ENCODE data around the gene COQ10A. TPM values are rescaled to one million over a fixed set of nuclear protein-coding genes. Genes with fewer than 3 reads are reported as not detected.

The COQ10A gene
- total and polyA plus RNA-seq, 9 of the 15 experiments (the other 6 are each of a cell fraction or from before 2014, with no cell fraction given) = 3.1 to 26.4 (median 12.7) TPM

GRCh38 chr12:56298828-56299227 is 32.1 kb downstream of the COQ10A start:
- no TSS peak for BruUV-seq (replicated peaks)
- WGBS (ENCODE audit: insufficient coverage, low coverage, missing lambda C conversion rate) = 39% methylated on average over 5 of the region's 5 CpGs
- Histone ChIP-seq H3K4me3 (peak overlapping the region; percentile 64), H4K20me1 (replicated peaks; ENCODE audit: control insufficient read depth, insufficient read depth, low read length) (peaks cover 3% of the 10 kb centered on the region; the same call in 1 of the 2 replicates), H2AFZ (ENCODE audit: low read depth, low read length) (no peak overlapping the region; the same call in 1 of the 2 replicates), H3K9ac (ENCODE audit: insufficient read depth in 1 of 2, low read depth in 2 of 2, low read length in 2 of 2) (peak overlapping the region; percentile 76 to 87), H3K4me1 (replicated peaks in 1 of 2; ENCODE audit: control insufficient read depth in 2 of 2, insufficient read depth in 2 of 2, low read length in 2 of 2) (peaks cover 22 to 42% of the 10 kb centered on the region in 2 experiments), H3K27ac (ENCODE audit: extremely low read depth, low read depth, low read length) (peak overlapping the region; percentile 98), H3K4me2 (ENCODE audit: insufficient read depth, low read length) (peak overlapping the region; percentile 80), H3K9me1 (ENCODE audit: control insufficient read depth, insufficient read depth, low read length) (no peaks in the 10 kb centered on the region), H3K79me2 (ENCODE audit: control insufficient read depth, insufficient read depth, low read length) (peaks cover 66% of the 10 kb centered on the region), H3K9me3 (replicated peaks; ENCODE audit: control insufficient read depth, insufficient read depth, low read depth, low read length) (no peaks in the 10 kb centered on the region), H3K36me3 (ENCODE audit: control insufficient read depth, insufficient read depth, low read length) (peaks cover 54% of the 10 kb centered on the region), H3K27me3 (ENCODE audit: control insufficient read depth in 2 of 2, insufficient read depth in 2 of 2, low read length in 2 of 2) (no peaks in the 10 kb centered on the region)
- ATAC-seq (no peak), FAIRE-seq (no peak), DNase-seq (ENCODE audit: extremely low read depth in 1 of 4, low spot score in 3 of 4) (no peak)
- ChIA-PET POLR2A (interaction anchor here (0.6 to 3.2 kb wide), 8 partner anchors 9 to 161 kb away, joined by 3 to 18 read pairs (median 3); partner anchors contain the start of gene CNPY2), CTCF (ENCODE audit: low intra/inter-chr PET ratio) (interaction anchor here (0.6 kb wide), 1 partner anchor 248 kb away, joined by 4 read pairs; no protein-coding TSS in a partner anchor)
- TF ChIP-seq TEAD4 (IDR thresholded peaks at IDR 0.05; ENCODE audit: low read length) = 0 out of 2 replicates have a peak, but pooled peaks have one; percentile 5
- TF ChIP-seq TEAD4 (CRISPR knock-in tag; IDR thresholded peaks at IDR 0.05; ENCODE audit: borderline replicate concordance) = no peak
- TF ChIP-seq MAFK (IDR thresholded peaks at IDR 0.05; ENCODE audit: low read length) = no peak
- TF ChIP-seq ATF6 (CRISPR knock-in tag; IDR thresholded peaks at IDR 0.05) = no peak
- TF ChIP-seq ZNF766 (CRISPR knock-in tag; conservative IDR thresholded peaks at IDR 0.05) = no peak
- no peak for TF ChIP-seq L3MBTL2 (IDR thresholded peaks at IDR 0.05)
- TF ChIP-seq, protein P1, sequence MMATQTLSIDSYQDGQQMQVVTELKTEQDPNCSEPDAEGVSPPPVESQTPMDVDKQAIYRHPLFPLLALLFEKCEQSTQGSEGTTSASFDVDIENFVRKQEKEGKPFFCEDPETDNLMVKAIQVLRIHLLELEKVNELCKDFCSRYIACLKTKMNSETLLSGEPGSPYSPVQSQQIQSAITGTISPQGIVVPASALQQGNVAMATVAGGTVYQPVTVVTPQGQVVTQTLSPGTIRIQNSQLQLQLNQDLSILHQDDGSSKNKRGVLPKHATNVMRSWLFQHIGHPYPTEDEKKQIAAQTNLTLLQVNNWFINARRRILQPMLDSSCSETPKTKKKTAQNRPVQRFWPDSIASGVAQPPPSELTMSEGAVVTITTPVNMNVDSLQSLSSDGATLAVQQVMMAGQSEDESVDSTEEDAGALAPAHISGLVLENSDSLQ (IDR thresholded peaks at IDR 0.05) = peak; percentile 84
- TF ChIP-seq, protein P2, sequence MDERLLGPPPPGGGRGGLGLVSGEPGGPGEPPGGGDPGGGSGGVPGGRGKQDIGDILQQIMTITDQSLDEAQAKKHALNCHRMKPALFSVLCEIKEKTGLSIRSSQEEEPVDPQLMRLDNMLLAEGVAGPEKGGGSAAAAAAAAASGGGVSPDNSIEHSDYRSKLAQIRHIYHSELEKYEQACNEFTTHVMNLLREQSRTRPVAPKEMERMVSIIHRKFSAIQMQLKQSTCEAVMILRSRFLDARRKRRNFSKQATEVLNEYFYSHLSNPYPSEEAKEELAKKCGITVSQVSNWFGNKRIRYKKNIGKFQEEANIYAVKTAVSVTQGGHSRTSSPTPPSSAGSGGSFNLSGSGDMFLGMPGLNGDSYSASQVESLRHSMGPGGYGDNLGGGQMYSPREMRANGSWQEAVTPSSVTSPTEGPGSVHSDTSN (CRISPR knock-in tag; IDR thresholded peaks at IDR 0.05; ENCODE audit: low read depth) = no peak
- TF ChIP-seq, protein P2 (tag; conservative IDR thresholded peaks at IDR 0.05; ENCODE audit: low read depth) = 0 out of 2 replicates have a peak, but pooled peaks have one; percentile 32
- no peak for TF ChIP-seq MCM2 (IDR thresholded peaks at IDR 0.05; ENCODE audit: low read depth)
- TF ChIP-seq ELF4 (CRISPR knock-in tag; IDR thresholded peaks at IDR 0.05) = no peak
- TF ChIP-seq BCOR (IDR thresholded peaks at IDR 0.05) = no peak
- TF ChIP-seq PHB2 (IDR thresholded peaks at IDR 0.05; ENCODE audit: low read depth) = no peak
- TF ChIP-seq GATA2 (CRISPR knock-in tag; IDR thresholded peaks at IDR 0.05) = no peak
- intact Hi-C loops (cut with micrococcal nuclease) = no loop called here
- in situ Hi-C loops (cut with MboI) = no loop called here

Measured in K562 (cell line).